Hepatocyte (in vitro differentiated cells): ENCODE data around the gene DSE.

Source experiments
- CTCF ChIP-seq: fragments of 200-600 bp; sonication (generic); IDR thresholded peaks from 2 replicates; pipeline ENCODE4 v1.5.1; 2016; ENCODE audit warnings: antibody characterized with exemption, mild to moderate bottlenecking; ENCODE audit not compliant: poor library complexity
- EZH2 ChIP-seq: fragments of 200-600 bp; sonication (generic); IDR thresholded peaks from 2 replicates; pipeline ENCODE4 v1.6.1; 2016; ENCODE audit warnings: antibody characterized with exemption, mild to moderate bottlenecking, borderline replicate concordance

GRCh38 chr6:116411284-116411623, 40.5 kb downstream of the DSE start:
- TF ChIP-seq CTCF (no peak), EZH2 (no peak)
